SJSA1 (cell line): ENCODE data around the gene ZSWIM6. TPM values are rescaled to one million over a fixed set of nuclear protein-coding genes. Genes with fewer than 3 reads are reported as not detected.
A peak's percentile ranks its signal among the peaks of the same experiment; 100 is the strongest.

Experiments used
- DNase-seq, 2 experiments: peaks; one replicate each; pipeline ENCODE4 v3.0.0-alpha.2; 2015 to 2020; ENCODE audit warnings: low spot score in 2 of 2, low read depth in 1 of 2
- H3K27ac ChIP-seq: fragments of 250-450 bp; sonication (Bioruptor Pico); 2 replicates; pipeline ENCODE4 v1.5.1; 2020; ENCODE audit warnings: mild to moderate bottlenecking, moderate library complexity
- H3K27me3 ChIP-seq: fragments of 250-450 bp; sonication (Bioruptor Pico); replicated peaks from 2 replicates; pipeline ENCODE4 v1.5.1; 2020; ENCODE audit warnings: mild to moderate bottlenecking, moderate library complexity
- H3K36me3 ChIP-seq: fragments of 250-450 bp; sonication (Bioruptor Pico); 2 replicates; pipeline ENCODE4 v1.5.1; 2020; ENCODE audit warnings: mild to moderate bottlenecking
- H3K4me1 ChIP-seq: fragments of 250-450 bp; sonication (Bioruptor Pico); replicated peaks from 2 replicates; pipeline ENCODE4 v1.6.1; 2021; ENCODE audit warnings: mild to moderate bottlenecking
- H3K4me3 ChIP-seq: fragments of 250-450 bp; sonication (Bioruptor Pico); 2 replicates; pipeline ENCODE4 v1.5.1; 2020; ENCODE audit warnings: mild to moderate bottlenecking
- H3K9me3 ChIP-seq: fragments of 250-450 bp; sonication (Bioruptor Pico); replicated peaks from 2 replicates; pipeline ENCODE4 v1.5.1; 2020; ENCODE audit warnings: mild to moderate bottlenecking
- total RNA-seq: library from RNA; depleted of rRNA; stranded (reverse); fragments of >200 nt; shearing (Covaris generic); gene quantifications from 2 replicates; pipeline ENCODE4 v1.2.3, GENCODE V29; 2014

ZSWIM6 gene
- total RNA-seq, 1 experiment from 2014 or later = 13.1 TPM

- no peaks in the 10 kb centered on the region for H3K27me3 ChIP-seq
- no peaks in the 10 kb centered on the region for H3K4me1 ChIP-seq
- H3K4me3 ChIP-seq = no peak overlapping the region
- H3K36me3 ChIP-seq = peaks cover 90% of the 10 kb centered on the region
- no peaks in the 10 kb centered on the region for H3K9me3 ChIP-seq
- DNase-seq = no peak
- H3K27ac ChIP-seq = no peak overlapping the region
Observed at GRCh38 chr5:61536922-61537321, 204.9 kb downstream of the ZSWIM6 start.

- no peak overlapping the region for H3K27ac ChIP-seq
Observed at GRCh38 chr5:61538722-61539501, 206.9 kb downstream of the ZSWIM6 start.

DNA sequence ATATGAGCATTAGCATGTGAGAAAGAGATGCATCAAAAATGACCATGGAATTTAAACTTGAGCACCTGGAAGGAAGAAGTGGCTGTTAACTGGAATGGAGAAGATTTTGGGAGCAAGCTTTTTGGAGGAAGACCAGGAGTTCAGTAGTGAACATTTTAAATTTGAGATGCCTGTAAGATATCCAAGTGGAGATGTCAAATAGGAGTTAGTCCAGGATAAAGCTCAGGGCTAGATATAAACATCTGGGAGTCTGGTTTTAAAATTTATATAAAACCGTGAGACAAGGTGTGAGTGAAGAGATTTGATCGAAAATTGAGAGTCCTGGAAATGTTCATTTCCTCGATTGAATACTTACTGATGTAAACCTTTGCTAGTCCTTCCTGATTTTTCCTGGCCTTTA, 217.5 kb downstream of the ZSWIM6 start:
- H3K4me1 ChIP-seq = no peaks in the 10 kb centered on the region
- no peaks in the 10 kb centered on the region for H3K27me3 ChIP-seq
- no peak for DNase-seq
- H3K4me3 ChIP-seq = no peak overlapping the region
- H3K36me3 ChIP-seq = peaks cover 18% of the 10 kb centered on the region
- H3K27ac ChIP-seq = no peak overlapping the region
- no peaks in the 10 kb centered on the region for H3K9me3 ChIP-seq

More at GRCh38 chr5:61538722-61539501, 206.9 kb downstream of the ZSWIM6 start:
- DNase-seq = no peak
- H3K9me3 ChIP-seq = no peaks in the 10 kb centered on the region
- H3K36me3 ChIP-seq = peaks cover 94% of the 10 kb centered on the region
- H3K4me3 ChIP-seq = no peak overlapping the region
- no peaks in the 10 kb centered on the region for H3K27me3 ChIP-seq
- no peaks in the 10 kb centered on the region for H3K4me1 ChIP-seq

GRCh38 chr5:61551637-61552313, 219.7 kb downstream of the ZSWIM6 start:
- no peaks in the 10 kb centered on the region for H3K9me3 ChIP-seq
- no peaks in the 10 kb centered on the region for H3K27me3 ChIP-seq
- DNase-seq = no peak
- no peaks in the 10 kb centered on the region for H3K4me1 ChIP-seq
- H3K27ac ChIP-seq = no peak overlapping the region
- no peak overlapping the region for H3K4me3 ChIP-seq
- H3K36me3 ChIP-seq = peaks cover 9% of the 10 kb centered on the region

GRCh38 chr5:61559146-61559545, 227.1 kb downstream of the ZSWIM6 start:
- H3K4me3 ChIP-seq = no peak overlapping the region
- no peaks in the 10 kb centered on the region for H3K4me1 ChIP-seq
- H3K9me3 ChIP-seq = no peaks in the 10 kb centered on the region; the same call in 1 of the 2 replicates
- no peaks in the 10 kb centered on the region for H3K27me3 ChIP-seq
- H3K36me3 ChIP-seq = no peaks in the 10 kb centered on the region
- no peak overlapping the region for H3K27ac ChIP-seq
- no peak for DNase-seq

GRCh38 chr5:61559722-61560121, 227.7 kb downstream of the ZSWIM6 start:
- no peak for DNase-seq
- Histone ChIP-seq H3K9me3 (no peaks in the 10 kb centered on the region; the same call in 1 of the 2 replicates), H3K4me3 (no peak overlapping the region), H3K36me3 (no peaks in the 10 kb centered on the region), H3K27me3 (no peaks in the 10 kb centered on the region), H3K4me1 (no peaks in the 10 kb centered on the region), H3K27ac (no peak overlapping the region)

- no peak for DNase-seq
- no peak overlapping the region for H3K4me3 ChIP-seq
- no peaks in the 10 kb centered on the region; the same call in 1 of the 2 replicates for H3K9me3 ChIP-seq
- no peaks in the 10 kb centered on the region for H3K4me1 ChIP-seq
- H3K36me3 ChIP-seq = no peaks in the 10 kb centered on the region
- H3K27me3 ChIP-seq = no peaks in the 10 kb centered on the region
- no peak overlapping the region for H3K27ac ChIP-seq
Observed at GRCh38 chr5:61563401-61563800, 231.3 kb downstream of the ZSWIM6 start.

DNA sequence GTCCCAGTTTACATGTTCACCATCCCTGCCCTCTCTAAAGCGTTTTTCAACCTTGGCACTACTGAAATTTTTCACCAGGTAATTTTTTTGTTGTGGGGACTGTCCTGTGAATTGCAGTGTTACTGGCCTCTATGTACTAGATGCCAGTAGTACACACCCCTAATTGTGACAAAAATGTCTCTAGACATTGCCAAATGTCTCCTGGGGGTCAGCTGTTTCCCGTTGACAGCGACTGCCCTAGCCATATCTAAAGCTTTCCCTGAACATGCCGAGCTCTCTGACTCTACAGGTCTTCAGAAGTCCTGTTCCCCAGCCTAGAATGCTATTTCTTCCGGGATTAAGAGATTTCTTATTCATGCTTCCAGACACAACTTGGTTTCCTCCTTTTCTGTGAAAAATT, 235.3 kb downstream of the ZSWIM6 start:
- Histone ChIP-seq H3K4me3 (no peak overlapping the region), H3K27ac (no peak overlapping the region), H3K27me3 (no peaks in the 10 kb centered on the region), H3K4me1 (no peaks in the 10 kb centered on the region), H3K9me3 (no peaks in the 10 kb centered on the region), H3K36me3 (no peaks in the 10 kb centered on the region)
- DNase-seq = no peak

DNA sequence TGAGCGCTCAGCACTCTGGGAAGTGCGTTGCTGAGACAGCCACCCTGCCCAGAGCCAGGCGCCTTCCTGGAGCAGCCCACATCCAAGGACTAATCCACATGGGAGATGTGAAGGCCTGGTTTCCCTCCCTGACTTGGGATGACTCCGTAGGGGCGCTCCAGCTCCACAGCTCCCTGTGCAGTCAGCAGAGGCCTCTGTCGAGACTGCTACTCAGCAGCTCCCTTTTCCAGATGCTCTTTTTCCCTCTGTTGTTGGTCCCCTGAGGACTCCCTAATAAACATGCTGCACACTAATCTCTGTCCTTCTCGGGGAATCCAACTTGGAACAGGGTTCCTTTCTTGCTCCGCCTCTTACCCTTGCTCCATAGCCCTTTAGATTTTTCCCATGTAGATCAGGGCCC, 237.3 kb downstream of the ZSWIM6 start:
- Histone ChIP-seq H3K9me3 (no peaks in the 10 kb centered on the region), H3K27me3 (no peaks in the 10 kb centered on the region), H3K4me1 (no peaks in the 10 kb centered on the region), H3K4me3 (no peak overlapping the region), H3K36me3 (no peaks in the 10 kb centered on the region), H3K27ac (no peak overlapping the region)
- no peak for DNase-seq

- Histone ChIP-seq H3K36me3 (no peaks in the 10 kb centered on the region), H3K4me3 (no peak overlapping the region), H3K9me3 (no peaks in the 10 kb centered on the region), H3K4me1 (peaks cover 11% of the 10 kb centered on the region), H3K27ac (no peak overlapping the region), H3K27me3 (no peaks in the 10 kb centered on the region)
- DNase-seq = no peak
Observed at GRCh38 chr5:61570767-61571166, 238.7 kb downstream of the ZSWIM6 start.

GRCh38 chr5:61572959-61573358, 240.9 kb downstream of the ZSWIM6 start:
- Histone ChIP-seq H3K4me3 (no peak overlapping the region), H3K4me1 (peaks cover 11% of the 10 kb centered on the region), H3K36me3 (no peaks in the 10 kb centered on the region), H3K27ac (no peak overlapping the region), H3K9me3 (no peaks in the 10 kb centered on the region), H3K27me3 (no peaks in the 10 kb centered on the region)
- DNase-seq = no peak

DNA sequence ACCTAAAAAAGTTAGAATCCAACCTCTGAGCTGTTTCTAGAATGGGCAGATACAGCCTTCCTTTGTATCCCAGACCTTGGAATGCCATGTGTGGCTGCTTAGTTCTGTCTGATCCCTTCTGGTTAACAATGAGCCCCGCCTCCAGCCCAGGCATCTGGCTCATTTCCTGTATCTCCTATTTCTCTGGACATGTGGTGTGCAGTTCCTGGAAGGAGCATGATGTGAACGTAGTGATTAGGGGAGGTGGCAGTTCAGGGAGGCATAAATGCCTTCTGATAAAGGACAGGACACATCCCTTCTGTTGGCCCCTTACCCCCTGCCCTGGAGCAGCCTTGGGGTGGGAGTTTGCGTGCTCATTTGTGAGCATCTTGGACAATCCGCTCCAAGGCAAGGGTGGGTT, 243.0 kb downstream of the ZSWIM6 start:
- H3K4me3 ChIP-seq = no peak overlapping the region
- H3K27me3 ChIP-seq = no peaks in the 10 kb centered on the region
- no peaks in the 10 kb centered on the region for H3K9me3 ChIP-seq
- peak; percentile 72 to 75 for DNase-seq
- peak overlapping the region; percentile 42 for H3K27ac ChIP-seq
- no peaks in the 10 kb centered on the region for H3K36me3 ChIP-seq
- H3K4me1 ChIP-seq = peaks cover 18% of the 10 kb centered on the region

DNA sequence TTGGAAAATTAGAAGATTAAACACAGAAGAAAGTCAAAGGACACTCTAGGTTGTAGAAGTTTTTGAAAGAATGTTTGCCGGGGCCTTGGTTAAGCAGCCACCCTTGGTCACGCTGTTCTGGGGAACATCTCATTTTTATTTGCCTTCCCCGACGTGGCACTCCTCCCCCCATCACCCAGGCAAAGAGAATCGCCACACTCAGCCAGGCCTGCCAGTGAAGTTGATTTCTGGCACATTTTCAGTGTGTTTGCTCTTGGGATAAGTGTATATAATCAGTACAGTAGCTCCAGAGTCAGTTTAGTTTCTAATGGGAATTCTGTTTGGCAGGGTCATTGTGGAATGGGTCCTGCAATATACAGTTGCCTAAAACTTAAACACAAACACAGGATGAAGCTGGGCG, 243.5 kb downstream of the ZSWIM6 start:
- H3K4me3 ChIP-seq = no peak overlapping the region
- no peaks in the 10 kb centered on the region for H3K36me3 ChIP-seq
- DNase-seq = no peak
- peak overlapping the region; percentile 42 for H3K27ac ChIP-seq
- H3K4me1 ChIP-seq = peaks cover 18% of the 10 kb centered on the region
- H3K9me3 ChIP-seq = no peaks in the 10 kb centered on the region
- no peaks in the 10 kb centered on the region for H3K27me3 ChIP-seq

DNA sequence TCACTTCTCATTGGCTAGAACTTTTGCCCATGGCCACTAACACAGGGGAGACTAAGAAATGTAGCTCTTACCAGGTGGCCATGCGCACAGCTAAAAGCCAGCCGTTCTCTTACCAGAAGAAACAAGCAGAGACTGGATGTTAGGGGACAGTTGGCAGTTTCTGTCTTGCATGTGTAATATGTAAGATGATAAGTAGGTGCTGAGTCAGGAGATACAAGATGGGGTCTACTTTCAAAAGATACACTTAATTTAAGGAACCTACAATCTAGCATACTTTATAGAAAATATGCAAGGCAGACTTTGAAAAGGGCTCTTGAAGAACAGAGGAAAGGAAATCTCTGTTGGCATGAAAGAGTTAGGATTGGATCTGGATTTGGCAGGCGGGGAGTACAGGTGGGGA, 244.5 kb downstream of the ZSWIM6 start:
- Histone ChIP-seq H3K4me3 (no peak overlapping the region), H3K27me3 (no peaks in the 10 kb centered on the region), H3K9me3 (no peaks in the 10 kb centered on the region), H3K36me3 (no peaks in the 10 kb centered on the region), H3K4me1 (peaks cover 18% of the 10 kb centered on the region), H3K27ac (no peak overlapping the region)
- no peak for DNase-seq
